SK-N-SH (cell line): Measurements from ENCODE around the gene ENTR1. TPM values are rescaled to one million over a fixed set of nuclear protein-coding genes. Genes with fewer than 3 reads are reported as not detected.

Experiments used
- CTCF ChIA-PET: fragments of 300-600, 350-600 bp; formaldehyde crosslinking; extraction: SDS; loops from one replicate; lab custom pipeline; 2021; lab: Yijun Ruan, JAX
- POLR2A ChIA-PET: fragments of 350-600 bp; sonication (Branson Sonifier 250); formaldehyde crosslinking; extraction: SDS; loops from one replicate; lab custom pipeline; 2020; ENCODE audit warnings: antibody characterized with exemption, inconsistent platforms; lab: Yijun Ruan, JAX
- DNase-seq: peaks from one replicate; pipeline ENCODE4 v3.0.0; 2012
- H2AFZ ChIP-seq: fragments of 200-600 bp; sonication (generic); 2 replicates; pipeline ENCODE4 v1.8.1; 2016; ENCODE audit warnings: antibody characterized with exemption, mild to moderate bottlenecking, low read depth
- H3F3A ChIP-seq: fragments of 200-600 bp; sonication (generic); replicated peaks from 2 replicates; pipeline ENCODE3; 2016; ENCODE audit warnings: antibody characterized with exemption, mild to moderate bottlenecking; ENCODE audit not compliant: insufficient read depth
- H3K27ac ChIP-seq, 2 experiments: fragments of 200-500 bp in 1 of 2; fragments of 200-600 bp in 1 of 2; sonication (Bioruptor generic) in 1 of 2; sonication (generic), shearing (Covaris generic) in 1 of 2; 2 replicates each; pipeline versions ENCODE4 v1.5.1 to v1.6.1; 2014 to 2016; ENCODE audit warnings: low read depth in 2 of 2, inconsistent platforms in 1 of 2, low read length in 1 of 2, mild to moderate bottlenecking in 1 of 2, mixed read lengths in 1 of 2
- H3K27me3 ChIP-seq: fragments of 200-600 bp; sonication (generic), shearing (Covaris generic); 2 replicates; pipeline ENCODE4 v1.6.1; 2016; ENCODE audit warnings: mixed run types; ENCODE audit not compliant: insufficient read depth
- H3K36me3 ChIP-seq, 2 experiments: fragments of 200-500 bp in 1 of 2; fragments of 200-600 bp in 1 of 2; sonication (Bioruptor generic) in 1 of 2; sonication (generic) in 1 of 2; replicated peaks in 1 of 2; 2 replicates each; pipeline versions ENCODE3 to v1.5.1; 2014 to 2016; ENCODE audit warnings: low read length in 1 of 2, mild to moderate bottlenecking in 1 of 2; ENCODE audit not compliant: insufficient read depth in 2 of 2, control insufficient read depth in 1 of 2
- H3K4me1 ChIP-seq, 2 experiments: fragments of 200-500 bp in 1 of 2; fragments of 200-600 bp in 1 of 2; sonication (Bioruptor generic) in 1 of 2; sonication (generic), shearing (Covaris generic) in 1 of 2; 2 replicates each; pipeline versions ENCODE4 v1.5.1 to v1.6.1; 2014 to 2016; ENCODE audit warnings: low read depth in 1 of 2, low read length in 1 of 2, mixed run types in 1 of 2; ENCODE audit not compliant: insufficient read depth in 2 of 2, control insufficient read depth in 1 of 2
- H3K4me2 ChIP-seq: fragments of 200-600 bp; sonication (generic), shearing (Covaris generic); 2 replicates; pipeline ENCODE4 v1.6.1; 2017; ENCODE audit warnings: mixed run types
- H3K4me3 ChIP-seq, 2 experiments: fragments of 200-500 bp in 1 of 2; fragments of 200-600 bp in 1 of 2; sonication (Bioruptor generic) in 1 of 2; sonication (generic), shearing (Covaris generic) in 1 of 2; 2 replicates each; pipeline versions ENCODE4 v1.5.1 to v1.8.1; 2014 to 2016; ENCODE audit warnings: low read depth in 2 of 2, inconsistent platforms in 1 of 2, low read length in 1 of 2, mild to moderate bottlenecking in 1 of 2, mixed read lengths in 1 of 2, moderate library complexity in 1 of 2
- H3K79me2 ChIP-seq: fragments of 200-600 bp; sonication (generic); 2 replicates; pipeline ENCODE4 v1.8.1; 2017; ENCODE audit warnings: mild to moderate bottlenecking; ENCODE audit not compliant: insufficient read depth
- H3K9ac ChIP-seq: fragments of 200-600 bp; sonication (generic); 2 replicates; pipeline ENCODE4 v1.6.1; 2017; ENCODE audit warnings: mixed run types
- H3K9me2 ChIP-seq: fragments of 200-600 bp; sonication (generic); 2 replicates; pipeline ENCODE4 v1.6.1; 2017; ENCODE audit warnings: mixed run types
- H3K9me3 ChIP-seq: fragments of 200-600 bp; sonication (generic); 2 replicates; pipeline ENCODE4 v1.6.1; 2017; ENCODE audit warnings: mixed run types, mild to moderate bottlenecking, moderate library complexity
- H4K20me1 ChIP-seq: fragments of 200-600 bp; sonication (generic); 2 replicates; pipeline ENCODE4 v1.6.1; 2017; ENCODE audit warnings: mild to moderate bottlenecking, mixed run types; ENCODE audit not compliant: insufficient read depth
- ELF1 ChIP-seq: IDR thresholded peaks from 2 replicates; pipeline ENCODE4 v1.4.0; 2012
- FOSL2 ChIP-seq: IDR thresholded peaks from 2 replicates; pipeline ENCODE4 v1.4.0; 2012; ENCODE audit warnings: low read depth, mild to moderate bottlenecking, moderate library complexity, borderline replicate concordance
- FOXM1 ChIP-seq: IDR thresholded peaks from 2 replicates; pipeline ENCODE4 v1.4.0; 2012; ENCODE audit warnings: low read depth, mild to moderate bottlenecking
- GABPA ChIP-seq: IDR thresholded peaks from 2 replicates; pipeline ENCODE4 v1.4.0; 2012; ENCODE audit warnings: low read depth, mild to moderate bottlenecking
- MAX ChIP-seq: IDR thresholded peaks from 2 replicates; pipeline ENCODE4 v1.4.0; 2012; ENCODE audit warnings: low read depth
- MXI1 ChIP-seq: IDR thresholded peaks from 2 replicates; pipeline ENCODE4 v1.6.1; 2012; ENCODE audit warnings: mild to moderate bottlenecking, low read depth, low read length, improper control_type of control experiment
- PBX3 ChIP-seq: IDR thresholded peaks from 2 replicates; pipeline ENCODE4; 2012
- REST ChIP-seq: IDR thresholded peaks from 2 replicates; pipeline ENCODE4 v1.6.1; 2012; ENCODE audit warnings: mild to moderate bottlenecking, low read depth, low read length, moderate library complexity
- RXRA ChIP-seq: IDR thresholded peaks from 2 replicates; pipeline ENCODE4 v1.4.0; 2012; ENCODE audit warnings: low read depth, mild to moderate bottlenecking, borderline replicate concordance
- SMC3 ChIP-seq: IDR thresholded peaks from 2 replicates; pipeline ENCODE4 v1.6.1; 2012; ENCODE audit warnings: low read depth, low read length, improper control_type of control experiment
- TAF1 ChIP-seq: IDR thresholded peaks from 2 replicates; pipeline ENCODE4 v1.6.1; 2012; ENCODE audit warnings: low read depth, mild to moderate bottlenecking, low read length, moderate library complexity, borderline replicate concordance
- TEAD4 ChIP-seq: IDR thresholded peaks from 2 replicates; pipeline ENCODE4 v1.4.0; 2012; ENCODE audit warnings: mild to moderate bottlenecking, borderline replicate concordance; ENCODE audit not compliant: insufficient read depth
- USF1 ChIP-seq: IDR thresholded peaks from 2 replicates; pipeline ENCODE4 v1.4.0; 2012; ENCODE audit warnings: low read depth, borderline replicate concordance
- YY1 ChIP-seq: IDR thresholded peaks from 2 replicates; pipeline ENCODE4 v1.4.0; 2012; ENCODE audit warnings: low read depth, mild to moderate bottlenecking
- WGBS: methylation state at CpG from one replicate; pipeline ENCODE4 v1.1.6; 2017; ENCODE audit warnings: low lambda C conversion rate; 5-methylcytosine and 5-hydroxymethylcytosine counted together
- polyA plus RNA-seq, 3 experiments: library from polyadenylated mRNA; depleted of rRNA; stranded (reverse); fragments of >200 nt; gene quantifications; 2 replicates each; pipeline ENCODE4 v1.2.3, GENCODE V29; 2012
- TF ChIP-seq, protein P1 (sequence below): IDR thresholded peaks from 2 replicates; pipeline ENCODE4 v1.4.0; 2012; ENCODE audit warnings: low read depth, borderline replicate concordance

ENTR1 gene
- polyA plus RNA-seq, 1 of the 3 experiments (the other 2 are of a cell fraction) = 71.3 TPM

DNA sequence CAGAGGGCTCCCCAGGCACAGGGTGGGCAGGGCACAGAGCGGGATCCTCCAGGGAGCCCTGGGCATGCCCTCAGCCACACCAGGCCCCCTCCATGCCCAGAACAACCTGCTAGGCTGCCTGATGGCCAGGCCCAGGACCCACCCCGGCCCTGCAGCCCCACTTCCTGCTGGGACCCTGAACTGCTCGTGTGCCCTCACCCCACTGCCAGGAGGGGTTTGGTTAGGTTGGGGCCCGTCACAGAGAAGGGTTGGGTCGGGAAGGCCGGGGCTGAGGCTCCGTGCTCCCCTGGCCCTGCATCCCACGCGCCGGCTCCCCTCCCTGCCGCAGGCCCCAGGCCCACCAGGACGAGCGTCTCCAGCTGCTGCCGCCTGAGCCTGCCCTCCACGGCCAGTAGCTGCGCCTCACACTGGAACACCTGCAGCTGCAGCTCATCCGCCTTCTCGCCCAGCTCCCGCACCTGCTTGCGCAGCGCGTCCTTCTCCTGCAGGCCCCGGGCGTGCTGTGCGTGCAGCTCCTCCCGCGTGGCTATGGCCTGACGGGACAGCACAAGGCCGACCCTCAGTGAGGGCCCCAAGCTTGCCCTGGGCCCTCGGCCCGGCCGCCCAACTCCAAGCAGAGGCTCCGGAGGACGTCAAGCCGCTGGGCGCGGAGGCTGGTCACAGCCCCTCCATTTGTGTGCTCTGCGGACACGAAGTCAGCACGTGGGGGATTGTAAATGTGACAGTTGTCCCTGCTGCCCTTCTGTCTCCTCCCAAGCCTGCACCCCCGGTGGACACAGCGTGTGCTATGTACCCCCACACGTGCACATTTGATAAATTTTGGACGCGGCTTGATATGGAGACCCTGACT lies 42.9 kb downstream of the ENTR1 start:
- no peak for TF ChIP-seq ELF1
- TF ChIP-seq PBX3 = no peak
- no peak for TF ChIP-seq RXRA
- TF ChIP-seq MAX = no peak
- TF ChIP-seq REST = no peak
- no peak for TF ChIP-seq SMC3
- TF ChIP-seq TAF1 = no peak
- TF ChIP-seq TEAD4 = no peak
- TF ChIP-seq FOXM1 = no peak
- no peak for TF ChIP-seq MXI1
- no peak for TF ChIP-seq FOSL2
- TF ChIP-seq, protein P1, sequence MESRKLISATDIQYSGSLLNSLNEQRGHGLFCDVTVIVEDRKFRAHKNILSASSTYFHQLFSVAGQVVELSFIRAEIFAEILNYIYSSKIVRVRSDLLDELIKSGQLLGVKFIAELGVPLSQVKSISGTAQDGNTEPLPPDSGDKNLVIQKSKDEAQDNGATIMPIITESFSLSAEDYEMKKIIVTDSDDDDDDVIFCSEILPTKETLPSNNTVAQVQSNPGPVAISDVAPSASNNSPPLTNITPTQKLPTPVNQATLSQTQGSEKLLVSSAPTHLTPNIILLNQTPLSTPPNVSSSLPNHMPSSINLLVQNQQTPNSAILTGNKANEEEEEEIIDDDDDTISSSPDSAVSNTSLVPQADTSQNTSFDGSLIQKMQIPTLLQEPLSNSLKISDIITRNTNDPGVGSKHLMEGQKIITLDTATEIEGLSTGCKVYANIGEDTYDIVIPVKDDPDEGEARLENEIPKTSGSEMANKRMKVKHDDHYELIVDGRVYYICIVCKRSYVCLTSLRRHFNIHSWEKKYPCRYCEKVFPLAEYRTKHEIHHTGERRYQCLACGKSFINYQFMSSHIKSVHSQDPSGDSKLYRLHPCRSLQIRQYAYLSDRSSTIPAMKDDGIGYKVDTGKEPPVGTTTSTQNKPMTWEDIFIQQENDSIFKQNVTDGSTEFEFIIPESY = no peak
- TF ChIP-seq GABPA = no peak
- no peak for TF ChIP-seq YY1
- no peak for TF ChIP-seq USF1
- TF ChIP-seq, all 33 proteins: peak for 0
- POLR2A ChIA-PET = no interaction called here

More for the DNA sequence above, 42.9 kb downstream of the ENTR1 start:
- H4K20me1 ChIP-seq = 0 out of 2 replicates have a peak, but pooled peaks cover 3% of the 10 kb centered on the region
- CTCF ChIA-PET = interaction anchor here (1.2 to 2.3 kb wide), 4 partner anchors 21 to 28 kb away, joined by 3 to 8 read pairs (median 5); no protein-coding TSS in a partner anchor
- 95% methylated on average over 17 of the region's 45 CpGs for WGBS
- no peaks in the 10 kb centered on the region for H3K9me2 ChIP-seq
- H3K4me3 ChIP-seq = no peak overlapping the region
- H3K79me2 ChIP-seq = no peaks in the 10 kb centered on the region
- H3K4me2 ChIP-seq = no peak overlapping the region
- peaks cover 0 to 34% of the 10 kb centered on the region in 2 experiments; a peak in 1 of 4 replicates for H3K4me1 ChIP-seq
- no peaks in the 10 kb centered on the region for H3K27me3 ChIP-seq
- no peaks in the 10 kb centered on the region for H3F3A ChIP-seq
- H2AFZ ChIP-seq = no peak overlapping the region
- H3K9me3 ChIP-seq = no peaks in the 10 kb centered on the region
- no peak overlapping the region for H3K27ac ChIP-seq
- no peak for DNase-seq
- no peak overlapping the region for H3K9ac ChIP-seq
- H3K36me3 ChIP-seq = no peaks in the 10 kb centered on the region
